Measurements from ENCODE around the gene AKT1. TPM values are rescaled to one million over a fixed set of nuclear protein-coding genes. Genes with fewer than 3 reads are reported as not detected.

AKT1 gene
- total and polyA plus RNA-seq, 2 of the 13 experiments (the other 11 are each of a cell fraction or from before 2014, with no cell fraction given): 96.2 to 116 TPM

GRCh38 chr14:104749111-104749649, 46.4 kb downstream of the AKT1 start (continued):
- TF ChIP-seq RXRA (CRISPR knock-in tag; IDR thresholded peaks at IDR 0.05) (peak; percentile 67; the same call in 1 of the 2 replicates), ARID5B (CRISPR knock-in tag; IDR thresholded peaks at IDR 0.05) (peak; percentile 35; the same call in 1 of the 2 replicates), ZNF468 (CRISPR knock-in tag; IDR thresholded peaks at IDR 0.05) (no peak), ZNF350 (CRISPR knock-in tag; IDR thresholded peaks at IDR 0.05; ENCODE audit: borderline replicate concordance, low read depth) (no peak), ZNF501 (CRISPR knock-in tag; IDR thresholded peaks at IDR 0.05) (0 out of 2 replicates have a peak, but pooled peaks have one; percentile 33), PRMT3 (CRISPR knock-in tag; IDR thresholded peaks at IDR 0.05; ENCODE audit: borderline replicate concordance, low read depth) (no peak), AGO1 (IDR thresholded peaks at IDR 0.05; ENCODE audit: low read depth, low read length, poor library complexity, severe bottlenecking) (peak; percentile 97), ZFP41 (CRISPR knock-in tag; IDR thresholded peaks at IDR 0.05; ENCODE audit: borderline replicate concordance) (no peak), CBX1 (IDR thresholded peaks at IDR 0.05; ENCODE audit: low read depth) (peak; percentile 41), NR2F6 (IDR thresholded peaks at IDR 0.05) (peak; percentile 47; the same call in 1 of the 2 replicates), NR2F6 (CRISPR knock-in tag; IDR thresholded peaks at IDR 0.05) (peak; percentile 65), KDM3A (CRISPR knock-in tag; IDR thresholded peaks at IDR 0.05; ENCODE audit: low read depth) (no peak), RBAK (CRISPR knock-in tag; IDR thresholded peaks at IDR 0.05) (no peak; the same call in 1 of the 2 replicates), ZNF264 (CRISPR knock-in tag; IDR thresholded peaks at IDR 0.05) (no peak), KDM5B (CRISPR knock-in tag; IDR thresholded peaks at IDR 0.05; ENCODE audit: borderline replicate concordance) (peak; percentile 72; the same call in 1 of the 2 replicates), DPF2 (CRISPR knock-in tag; IDR thresholded peaks at IDR 0.05; ENCODE audit: borderline replicate concordance, low read depth) (peak; percentile 66; the same call in 1 of the 2 replicates), FOXA1 (IDR thresholded peaks at IDR 0.05) (no peak), FOXA1 (CRISPR knock-in tag; IDR thresholded peaks at IDR 0.05) (0 out of 2 replicates have a peak, but pooled peaks have one; percentile 27), PRDM15 (CRISPR knock-in tag; IDR thresholded peaks at IDR 0.05) (no peak), HMGXB4 (CRISPR knock-in tag; IDR thresholded peaks at IDR 0.05; ENCODE audit: borderline replicate concordance in 1 of 2, low read depth in 1 of 2) (peak; percentile 49 to 55; a peak in 2 of 4 replicates), PHF21A (CRISPR knock-in tag; IDR thresholded peaks at IDR 0.05) (peak; percentile 62; the same call in 1 of the 2 replicates), ZFX (CRISPR knock-in tag; IDR thresholded peaks at IDR 0.05; ENCODE audit: low read depth) (peak; percentile 80)
